Measurements from ENCODE around the gene STRN3.

STRN3 gene

GRCh38 chr14:30994681-30995620, 31.2 kb downstream of the STRN3 start:
- Mint-ChIP-seq H3K36me3 (ENCODE audit: low read depth) (peaks cover 57% of the 10 kb centered on the region), H3K9me3 (peaks cover 33% of the 10 kb centered on the region), H3K4me1 (peaks cover 11% of the 10 kb centered on the region), H3K4me3 (no peak overlapping the region), H3K27ac (no peak overlapping the region), H3K27me3 (ENCODE audit: low read depth, poor library complexity) (no peaks in the 10 kb centered on the region)
- DNase-seq: no peak
- TF ChIP-seq, protein P1, sequence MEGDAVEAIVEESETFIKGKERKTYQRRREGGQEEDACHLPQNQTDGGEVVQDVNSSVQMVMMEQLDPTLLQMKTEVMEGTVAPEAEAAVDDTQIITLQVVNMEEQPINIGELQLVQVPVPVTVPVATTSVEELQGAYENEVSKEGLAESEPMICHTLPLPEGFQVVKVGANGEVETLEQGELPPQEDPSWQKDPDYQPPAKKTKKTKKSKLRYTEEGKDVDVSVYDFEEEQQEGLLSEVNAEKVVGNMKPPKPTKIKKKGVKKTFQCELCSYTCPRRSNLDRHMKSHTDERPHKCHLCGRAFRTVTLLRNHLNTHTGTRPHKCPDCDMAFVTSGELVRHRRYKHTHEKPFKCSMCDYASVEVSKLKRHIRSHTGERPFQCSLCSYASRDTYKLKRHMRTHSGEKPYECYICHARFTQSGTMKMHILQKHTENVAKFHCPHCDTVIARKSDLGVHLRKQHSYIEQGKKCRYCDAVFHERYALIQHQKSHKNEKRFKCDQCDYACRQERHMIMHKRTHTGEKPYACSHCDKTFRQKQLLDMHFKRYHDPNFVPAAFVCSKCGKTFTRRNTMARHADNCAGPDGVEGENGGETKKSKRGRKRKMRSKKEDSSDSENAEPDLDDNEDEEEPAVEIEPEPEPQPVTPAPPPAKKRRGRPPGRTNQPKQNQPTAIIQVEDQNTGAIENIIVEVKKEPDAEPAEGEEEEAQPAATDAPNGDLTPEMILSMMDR (IDR thresholded peaks at IDR 0.05): no peak

- H3K9me3 Mint-ChIP-seq: peaks cover 17% of the 10 kb centered on the region
- no peak overlapping the region for H3K27ac Mint-ChIP-seq
- no peak overlapping the region for H3K4me3 Mint-ChIP-seq
- TF ChIP-seq, protein P1 (IDR thresholded peaks at IDR 0.05): no peak
- H3K27me3 Mint-ChIP-seq (ENCODE audit: low read depth, poor library complexity): no peaks in the 10 kb centered on the region
- H3K36me3 Mint-ChIP-seq (ENCODE audit: low read depth): peaks cover 55% of the 10 kb centered on the region
- H3K4me1 Mint-ChIP-seq: peaks cover 11% of the 10 kb centered on the region
- no peak for DNase-seq
These were observed 33.1 kb downstream of the STRN3 start for GRCh38 chr14:30993071-30993470.

DNA sequence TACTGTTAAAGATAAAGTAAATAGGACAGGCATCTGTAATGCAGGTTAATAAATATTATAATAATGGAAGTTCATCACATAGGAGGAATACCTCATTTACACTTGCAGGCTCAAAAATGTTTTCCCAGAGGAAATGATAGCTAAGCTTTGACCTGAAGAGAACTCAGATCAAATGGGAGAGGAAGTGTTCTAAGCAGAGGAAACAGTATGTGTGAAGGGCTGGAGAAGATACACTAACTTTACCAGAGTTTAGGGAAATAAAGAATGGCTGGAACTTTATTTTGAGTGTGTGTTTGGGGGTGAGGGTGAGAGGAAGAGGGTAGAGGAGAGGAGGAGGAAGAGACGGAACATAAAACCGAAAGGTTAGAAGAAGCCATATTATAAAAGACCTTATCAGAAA, 34.8 kb downstream of the STRN3 start:
- peaks cover 11% of the 10 kb centered on the region for H3K4me1 Mint-ChIP-seq
- peaks cover 48% of the 10 kb centered on the region for H3K36me3 Mint-ChIP-seq (ENCODE audit: low read depth)
- TF ChIP-seq, protein P1 (IDR thresholded peaks at IDR 0.05): no peak
- no peak for DNase-seq
- peak overlapping the region; percentile 33 for H3K27ac Mint-ChIP-seq
- no peak overlapping the region for H3K4me3 Mint-ChIP-seq
- no peaks in the 10 kb centered on the region for H3K27me3 Mint-ChIP-seq (ENCODE audit: low read depth, poor library complexity)
- H3K9me3 Mint-ChIP-seq: peaks cover 3% of the 10 kb centered on the region

- Mint-ChIP-seq H3K4me1 (peaks cover 6% of the 10 kb centered on the region), H3K4me3 (no peak overlapping the region)
These were observed 35.4 kb downstream of the STRN3 start for GRCh38 chr14:30990770-30991169.

GRCh38 chr14:30988509-30988908, 37.7 kb downstream of the STRN3 start:
- DNase-seq: no peak
- H3K4me3 Mint-ChIP-seq: no peak overlapping the region
- no peak overlapping the region for H3K27ac Mint-ChIP-seq
- peaks cover 4% of the 10 kb centered on the region for H3K4me1 Mint-ChIP-seq
- TF ChIP-seq, protein P1 (IDR thresholded peaks at IDR 0.05): no peak
- peaks cover 44% of the 10 kb centered on the region for H3K36me3 Mint-ChIP-seq (ENCODE audit: low read depth)
- H3K27me3 Mint-ChIP-seq (ENCODE audit: low read depth, poor library complexity): no peaks in the 10 kb centered on the region
- H3K9me3 Mint-ChIP-seq: peaks cover 7% of the 10 kb centered on the region

More at GRCh38 chr14:30990770-30991169, 35.4 kb downstream of the STRN3 start:
- H3K27me3 Mint-ChIP-seq (ENCODE audit: low read depth, poor library complexity): no peaks in the 10 kb centered on the region
- peaks cover 49% of the 10 kb centered on the region for H3K36me3 Mint-ChIP-seq (ENCODE audit: low read depth)
- no peak for DNase-seq
- H3K9me3 Mint-ChIP-seq: peaks cover 5% of the 10 kb centered on the region
- no peak overlapping the region for H3K27ac Mint-ChIP-seq
- TF ChIP-seq, protein P1 (IDR thresholded peaks at IDR 0.05): no peak

Measured in nephron progenitor cell (in vitro differentiated cells).